ENCODE measurements around the gene OASL.

The OASL gene

GRCh38 chr12:120979862-120980696 lies 59.0 kb downstream of the OASL start:
- Histone ChIP-seq H3K27ac (no peak overlapping the region), H3K4me1 (no peaks in the 10 kb centered on the region), H3K4me2 (no peak overlapping the region), H3K9ac (no peak overlapping the region), H3K9me3 (replicated peaks in 1 of 11) (no peaks in the 10 kb centered on the region), H4K20me1 (no peaks in the 10 kb centered on the region), H3K27me3 (no peaks in the 10 kb centered on the region), H3K36me3 (no peaks in the 10 kb centered on the region), H3K4me3 (no peak overlapping the region)
- no peak for TF ChIP-seq Cebpa-rat (IDR thresholded peaks at IDR 0.05)

GRCh38 chr12:120979220-120979861 lies 59.7 kb downstream of the OASL start:
- Histone ChIP-seq H3K4me1 (no peaks in the 10 kb centered on the region), H3K4me3 (no peak overlapping the region), H3K36me3 (no peaks in the 10 kb centered on the region), H4K20me1 (no peaks in the 10 kb centered on the region), H3K27ac (no peak overlapping the region), H3K4me2 (no peak overlapping the region), H3K27me3 (no peaks in the 10 kb centered on the region), H3K9me3 (replicated peaks in 1 of 11) (no peaks in the 10 kb centered on the region), H3K9ac (no peak overlapping the region)
- TF ChIP-seq Cebpa-rat (IDR thresholded peaks at IDR 0.05): no peak

GRCh38 chr12:120978296-120979219 lies 60.5 kb downstream of the OASL start, which contains the start of gene HNF1A:
HNF1A (plus strand) TSS chr12:120978543; CDS start chr12:120978769, 226 bp downstream.
- no peak for TF ChIP-seq Cebpa-rat (IDR thresholded peaks at IDR 0.05)
- Histone ChIP-seq H3K36me3 (no peaks in the 10 kb centered on the region), H3K4me1 (no peaks in the 10 kb centered on the region), H3K4me3 (no peak within 1 kb of the TSS), H3K27ac (no peak within 1 kb of the TSS), H3K9me3 (replicated peaks in 1 of 11) (no peaks in the 10 kb centered on the region), H3K9ac (no peak within 1 kb of the TSS), H3K4me2 (no peak within 1 kb of the TSS), H4K20me1 (no peaks in the 10 kb centered on the region), H3K27me3 (no peaks in the 10 kb centered on the region)

- Histone ChIP-seq H3K36me3 (no peaks in the 10 kb centered on the region), H3K27ac (no peak overlapping the region), H3K4me1 (peaks cover 0 to 7% (median 0%) of the 10 kb centered on the region in 10 experiments; a peak in 3 of 20 replicates), H3K27me3 (no peaks in the 10 kb centered on the region), H3K4me2 (no peak overlapping the region), H3K9me3 (replicated peaks in 1 of 11) (no peaks in the 10 kb centered on the region), H3K4me3 (no peak overlapping the region), H3K9ac (no peak overlapping the region), H4K20me1 (no peaks in the 10 kb centered on the region)
- no peak for TF ChIP-seq Cebpa-rat (IDR thresholded peaks at IDR 0.05)
These were observed 61.3 kb downstream of the OASL start for GRCh38 chr12:120977531-120978295.

GRCh38 chr12:120972870-120973543 lies 66.0 kb downstream of the OASL start:
- Histone ChIP-seq H3K9ac (no peak overlapping the region), H3K27me3 (no peaks in the 10 kb centered on the region), H4K20me1 (no peaks in the 10 kb centered on the region), H3K36me3 (no peaks in the 10 kb centered on the region), H3K4me2 (0 out of 22 replicates have a peak overlapping the region, but pooled peaks of 1 of the 11 experiments have one; percentile 10), H3K27ac (no peak overlapping the region; a peak in 1 of 22 replicates), H3K4me1 (peaks cover 8 to 30% (median 15%) of the 10 kb centered on the region in 10 experiments; a peak in 18 of 20 replicates), H3K9me3 (replicated peaks in 1 of 11) (no peaks in the 10 kb centered on the region), H3K4me3 (no peak overlapping the region)
- no peak for TF ChIP-seq Cebpa-rat (IDR thresholded peaks at IDR 0.05)

- peaks cover 8 to 30% (median 15%) of the 10 kb centered on the region in 10 experiments; a peak in 18 of 20 replicates for H3K4me1 ChIP-seq
- H3K4me2 ChIP-seq: peak overlapping the region in 5 of 11 experiments; percentile 8 to 29 (median 16); a peak in 7 of 22 replicates
- H3K36me3 ChIP-seq: no peaks in the 10 kb centered on the region
- no peaks in the 10 kb centered on the region for H3K9me3 ChIP-seq (replicated peaks in 1 of 11)
- H3K27me3 ChIP-seq: no peaks in the 10 kb centered on the region
- no peak overlapping the region for H3K4me3 ChIP-seq
- H3K27ac ChIP-seq: peak overlapping the region in 1 of 11 experiments; percentile 50; a peak in 1 of 22 replicates
- H3K9ac ChIP-seq: no peak overlapping the region; a peak in 1 of 22 replicates
- TF ChIP-seq Cebpa-rat (IDR thresholded peaks at IDR 0.05): peak in 3 of 11 experiments; percentile 10 to 36 (median 26); a peak in 1 of 22 replicates
- H4K20me1 ChIP-seq: no peaks in the 10 kb centered on the region
These were observed 67.5 kb downstream of the OASL start for GRCh38 chr12:120971299-120972180.

GRCh38 chr12:120970310-120970709 lies 68.7 kb downstream of the OASL start:
- no peaks in the 10 kb centered on the region for H4K20me1 ChIP-seq
- no peak overlapping the region for H3K9ac ChIP-seq
- no peak for TF ChIP-seq Cebpa-rat (IDR thresholded peaks at IDR 0.05)
- no peak overlapping the region for H3K4me3 ChIP-seq
- no peaks in the 10 kb centered on the region for H3K36me3 ChIP-seq
- no peaks in the 10 kb centered on the region for H3K9me3 ChIP-seq (replicated peaks in 1 of 11)
- H3K27me3 ChIP-seq: no peaks in the 10 kb centered on the region
- H3K4me2 ChIP-seq: peak overlapping the region in 7 of 11 experiments; percentile 6 to 41 (median 18); a peak in 9 of 22 replicates
- no peak overlapping the region for H3K27ac ChIP-seq
- H3K4me1 ChIP-seq: peaks cover 8 to 30% (median 15%) of the 10 kb centered on the region in 10 experiments; a peak in 18 of 20 replicates

All from BLaER1 treated with 17β-estradiol and CSF1 and Interleukin-3, amounts not matched to agents 10 nM and 100 nM (cell line).